GM12875 (cell line): ENCODE measurements around the gene DENND4B.

ENCODE experiments used
- H3K4me3 ChIP-seq: one replicate; pipeline ENCODE4 v1.5.1; 2011; ENCODE audit warnings: low read depth, low read length, control low read depth
- TF ChIP-seq, protein P1 (sequence below): IDR thresholded peaks from 2 replicates; pipeline ENCODE4 v1.5.1; 2011; ENCODE audit warnings: low read depth, mild to moderate bottlenecking, control low read depth, inconsistent platforms, low read length, moderate library complexity, borderline replicate concordance; ENCODE audit not compliant: insufficient read depth

DENND4B gene

DNA sequence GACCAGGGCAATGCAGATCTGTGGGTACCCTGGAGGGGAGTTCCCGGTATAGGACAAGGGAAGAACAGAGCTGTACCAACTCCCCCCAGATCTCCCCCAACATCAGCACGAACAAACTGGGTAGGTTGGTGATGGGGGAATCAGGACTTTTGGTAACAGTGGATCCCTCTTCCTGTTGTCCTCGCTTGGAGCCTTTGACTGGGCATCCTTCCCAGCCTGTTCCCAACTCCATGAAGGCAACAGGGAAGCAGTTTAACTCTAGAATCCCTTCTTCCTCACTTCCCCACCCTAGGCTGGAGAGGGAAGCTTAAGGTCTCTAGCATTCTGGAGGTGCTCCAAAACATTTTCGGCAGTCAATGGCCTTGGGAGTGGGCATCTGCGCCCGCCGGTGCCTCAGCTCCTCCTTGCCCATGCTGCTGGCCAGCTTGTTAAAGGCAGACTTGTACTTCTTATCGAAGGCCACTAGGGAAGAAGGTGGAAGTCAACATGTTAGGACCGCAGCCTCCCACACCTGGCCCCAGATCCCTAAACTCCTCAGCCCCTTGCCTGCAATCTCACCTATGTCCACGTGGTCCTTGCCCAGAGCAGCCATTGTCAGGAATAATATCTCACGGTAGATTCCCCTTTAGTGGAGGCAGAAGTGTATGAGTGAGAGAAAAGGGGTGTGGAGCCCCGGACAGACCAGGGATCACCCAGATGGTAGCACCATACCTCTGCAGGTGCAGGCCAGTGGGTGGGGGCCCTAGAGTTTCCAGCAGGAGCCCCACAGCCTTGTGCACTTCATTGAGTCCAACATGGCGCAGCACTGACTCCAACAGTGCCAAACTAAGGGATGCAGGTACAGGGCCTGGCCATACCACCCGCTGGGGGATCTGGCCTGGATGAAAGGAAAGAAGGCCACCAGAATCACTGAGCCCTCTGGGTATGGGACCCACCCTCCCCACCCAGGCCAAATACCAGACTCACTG lies 16.3 kb downstream of the DENND4B start:
- TF ChIP-seq, protein P1, sequence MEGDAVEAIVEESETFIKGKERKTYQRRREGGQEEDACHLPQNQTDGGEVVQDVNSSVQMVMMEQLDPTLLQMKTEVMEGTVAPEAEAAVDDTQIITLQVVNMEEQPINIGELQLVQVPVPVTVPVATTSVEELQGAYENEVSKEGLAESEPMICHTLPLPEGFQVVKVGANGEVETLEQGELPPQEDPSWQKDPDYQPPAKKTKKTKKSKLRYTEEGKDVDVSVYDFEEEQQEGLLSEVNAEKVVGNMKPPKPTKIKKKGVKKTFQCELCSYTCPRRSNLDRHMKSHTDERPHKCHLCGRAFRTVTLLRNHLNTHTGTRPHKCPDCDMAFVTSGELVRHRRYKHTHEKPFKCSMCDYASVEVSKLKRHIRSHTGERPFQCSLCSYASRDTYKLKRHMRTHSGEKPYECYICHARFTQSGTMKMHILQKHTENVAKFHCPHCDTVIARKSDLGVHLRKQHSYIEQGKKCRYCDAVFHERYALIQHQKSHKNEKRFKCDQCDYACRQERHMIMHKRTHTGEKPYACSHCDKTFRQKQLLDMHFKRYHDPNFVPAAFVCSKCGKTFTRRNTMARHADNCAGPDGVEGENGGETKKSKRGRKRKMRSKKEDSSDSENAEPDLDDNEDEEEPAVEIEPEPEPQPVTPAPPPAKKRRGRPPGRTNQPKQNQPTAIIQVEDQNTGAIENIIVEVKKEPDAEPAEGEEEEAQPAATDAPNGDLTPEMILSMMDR: no peak
- H3K4me3 ChIP-seq: no peak overlapping the region

DNA sequence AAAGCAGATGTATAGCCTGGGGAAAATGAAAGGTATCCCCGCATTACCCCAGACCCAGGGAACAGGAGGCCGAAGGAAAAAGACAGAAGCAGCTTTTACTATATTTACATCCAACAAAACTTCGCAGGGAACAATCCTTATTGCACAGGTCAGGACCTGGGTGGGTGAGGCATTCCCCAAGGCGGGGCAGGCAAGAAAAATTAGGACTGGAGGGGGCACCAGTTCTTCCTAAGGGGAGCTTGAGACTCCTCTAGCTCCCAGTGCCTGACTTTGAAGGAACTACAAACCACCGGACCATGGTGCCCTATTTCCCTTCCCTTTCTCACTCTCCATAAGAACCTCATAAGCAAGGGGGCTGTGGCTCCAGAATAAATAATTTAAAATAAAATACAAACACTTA lies 17.1 kb downstream of the DENND4B start:
- no peak overlapping the region for H3K4me3 ChIP-seq
- TF ChIP-seq, protein P1: no peak

DNA sequence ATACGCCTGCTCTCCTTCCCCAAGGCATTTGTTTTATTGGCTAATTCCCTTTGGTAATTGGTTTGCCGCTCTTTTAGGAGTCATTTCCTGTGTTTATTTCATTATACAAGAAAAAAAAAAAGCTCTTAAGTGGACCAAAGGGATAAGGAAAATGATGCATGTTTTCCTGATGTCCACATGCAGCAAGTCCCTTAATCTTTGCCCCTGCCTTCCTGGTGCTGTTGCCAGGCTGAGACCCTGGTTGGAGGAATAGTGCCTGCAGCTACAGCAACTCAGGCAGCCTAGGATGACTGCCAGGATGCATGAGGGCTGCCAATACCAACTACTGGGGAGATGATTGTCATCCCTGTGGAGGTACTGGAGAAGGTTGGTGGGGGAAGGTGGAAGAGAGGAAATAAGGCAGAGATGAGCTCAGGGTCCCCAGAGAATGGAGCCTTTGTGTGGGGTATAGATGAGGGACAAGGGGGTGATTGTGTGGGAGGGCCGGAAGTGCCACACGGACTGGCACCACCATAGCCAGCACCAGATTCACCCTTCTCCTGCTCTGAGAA lies 17.7 kb downstream of the DENND4B start:
- TF ChIP-seq, protein P1: no peak
- H3K4me3 ChIP-seq: no peak overlapping the region

DNA sequence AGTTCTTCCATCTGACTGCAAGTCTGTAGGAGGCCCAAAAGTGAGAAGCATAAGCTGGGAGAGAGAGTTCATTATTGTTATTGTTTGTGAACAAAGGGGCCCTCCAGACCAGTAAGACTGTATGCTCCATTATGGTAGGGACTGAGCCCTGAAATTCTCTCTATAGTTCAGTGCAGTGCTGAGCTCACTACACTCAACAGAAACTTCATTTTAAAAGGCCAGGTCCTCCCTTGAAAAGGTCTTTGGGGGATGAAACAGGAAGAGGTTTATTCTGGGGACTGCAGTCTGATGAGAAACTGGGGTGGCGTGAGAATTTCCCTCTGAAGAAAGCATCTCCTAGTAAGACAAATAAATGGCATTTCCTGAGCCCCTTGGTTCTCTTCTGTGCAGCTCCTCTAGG lies 18.3 kb downstream of the DENND4B start:
- TF ChIP-seq, protein P1: no peak

DNA sequence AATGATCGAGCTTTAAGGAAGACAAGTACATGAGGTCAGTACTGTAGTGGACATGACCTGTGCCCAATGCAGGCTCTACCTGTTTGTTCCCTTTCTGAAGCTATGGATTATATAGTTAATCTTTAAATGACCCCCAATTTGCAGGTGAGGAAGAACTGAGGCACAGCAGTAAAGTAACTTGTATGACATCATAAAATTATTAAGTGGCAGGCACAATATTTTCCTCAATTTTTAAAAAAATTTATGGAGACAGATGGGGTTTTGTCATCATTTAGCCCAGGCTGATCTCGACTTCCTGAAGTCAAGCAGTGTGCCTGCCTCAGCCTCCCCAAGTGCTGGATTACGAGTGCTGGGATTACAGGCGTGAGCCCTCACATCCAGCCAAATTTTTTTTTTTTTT lies 20.1 kb downstream of the DENND4B start:
- no peak overlapping the region for H3K4me3 ChIP-seq
- TF ChIP-seq, protein P1: no peak

More for the DNA sequence above, 18.3 kb downstream of the DENND4B start:
- no peak overlapping the region for H3K4me3 ChIP-seq

DNA sequence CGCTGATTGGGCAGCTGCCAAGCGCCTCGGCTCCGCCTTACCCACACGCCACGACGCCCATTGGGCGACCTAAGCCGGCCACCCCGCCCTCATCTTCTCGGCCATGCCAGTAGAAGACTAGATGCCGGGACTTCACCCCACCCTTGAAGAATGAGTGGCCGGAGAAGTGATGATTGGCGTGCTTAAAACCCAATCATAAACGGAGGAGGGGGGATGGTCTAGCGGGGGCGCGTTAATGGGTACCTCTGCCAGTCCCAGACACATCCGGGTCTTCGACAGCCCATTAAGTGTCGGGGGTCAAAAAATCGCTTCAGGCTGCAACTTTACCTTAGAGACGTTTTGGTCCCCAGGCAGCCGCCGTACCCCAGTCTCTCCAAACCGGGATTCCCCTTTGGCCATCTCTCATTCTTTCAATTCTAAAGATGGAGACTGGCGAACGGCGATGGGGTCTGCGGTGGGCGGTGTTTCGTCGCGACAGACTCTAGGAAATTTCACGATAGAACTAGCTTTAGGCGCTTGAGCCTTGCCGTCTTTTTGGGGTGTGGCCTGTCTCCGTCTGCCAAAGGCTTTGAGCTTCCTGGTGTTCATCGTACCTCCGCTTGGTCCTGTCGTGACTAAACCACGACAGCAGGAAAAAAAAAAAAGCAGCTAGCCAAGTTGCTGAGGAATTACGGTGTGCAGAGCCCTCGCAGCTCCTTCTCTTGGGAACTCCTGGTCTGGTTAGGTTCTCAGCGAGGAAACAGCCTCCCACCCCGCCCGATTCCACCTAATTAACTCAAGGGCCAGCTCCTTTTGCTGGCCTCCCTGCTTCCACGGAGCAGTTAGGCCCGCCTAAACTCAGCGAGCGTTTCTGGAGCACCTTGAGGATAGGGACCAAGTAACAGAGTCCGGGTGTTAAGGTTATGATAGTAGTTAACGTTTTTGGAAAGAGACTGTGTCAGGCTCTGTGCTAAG lies 23.3 kb downstream of the DENND4B start, which contains the start of gene GATAD2B:
GATAD2B (minus strand) TSS at position 1 of the 954 bp plus-strand sequence. CDS start 94,625 bp downstream, outside the sequence.
- TF ChIP-seq, protein P1: no peak
- peak within 1 kb of the TSS; percentile 96 for H3K4me3 ChIP-seq
